ENCODE measurements around the gene PNMT. TPM values are rescaled to one million over a fixed set of nuclear protein-coding genes. Genes with fewer than 3 reads are reported as not detected.

The PNMT gene
- total and polyA plus RNA-seq, 2 experiments from 2014 or later = 1.9 to 2.5 TPM

GRCh38 chr17:39658760-39659159 lies 9.5 kb upstream of the PNMT start:
- Mint-ChIP-seq H3K4me1 (peaks cover 41% of the 10 kb centered on the region), H3K36me3 (ENCODE audit: low read depth) (peaks cover 24% of the 10 kb centered on the region), H3K9me3 (no peaks in the 10 kb centered on the region; the same call in 2 of the 3 replicates), H3K27ac (no peak overlapping the region), H3K27me3 (ENCODE audit: insufficient read depth, low read depth, poor library complexity) (peaks cover 8% of the 10 kb centered on the region), H3K4me3 (no peak overlapping the region)
- H3K79me2 ChIP-seq (replicated peaks; ENCODE audit: insufficient read depth) = no peaks in the 10 kb centered on the region
- no peak overlapping the region for H3K27ac ChIP-seq (ENCODE audit: low read depth)
- no peaks in the 10 kb centered on the region for H3K27me3 ChIP-seq (ENCODE audit: insufficient read depth)
- no peak overlapping the region for H3K4me3 ChIP-seq
- TF ChIP-seq ZNF462 (CRISPR knock-in tag; IDR thresholded peaks at IDR 0.05) = no peak
- H3K4me2 ChIP-seq = no peak overlapping the region
- H3K9me2 ChIP-seq (ENCODE audit: insufficient read depth) = no peaks in the 10 kb centered on the region
- peaks cover 4% of the 10 kb centered on the region; the same call in 1 of the 2 replicates for H3F3A ChIP-seq (replicated peaks; ENCODE audit: low read depth)
- H3K4me1 ChIP-seq (ENCODE audit: insufficient read depth) = peaks cover 8% of the 10 kb centered on the region
- ATAC-seq (no peak), DNase-seq (ENCODE audit: low spot score) (no peak)
- H2AFZ ChIP-seq = no peak overlapping the region
- peaks cover 7% of the 10 kb centered on the region; the same call in 1 of the 2 replicates for H4K20me1 ChIP-seq (replicated peaks; ENCODE audit: insufficient read depth)
- H3K36me3 ChIP-seq (ENCODE audit: insufficient read depth) = no peaks in the 10 kb centered on the region

- TF ChIP-seq STAT1 (IDR thresholded peaks at IDR 0.05; ENCODE audit: unreplicated experiment) = no peak
- Mint-ChIP-seq H3K9me3 (no peaks in the 10 kb centered on the region; the same call in 2 of the 3 replicates), H3K27me3 (ENCODE audit: insufficient read depth, low read depth, poor library complexity) (peaks cover 8% of the 10 kb centered on the region), H3K36me3 (ENCODE audit: low read depth) (peaks cover 24% of the 10 kb centered on the region), H3K27ac (no peak overlapping the region), H3K4me1 (peaks cover 43% of the 10 kb centered on the region), H3K4me3 (no peak overlapping the region)
- Histone ChIP-seq H3K27ac (ENCODE audit: low read depth) (no peak overlapping the region), H3K36me3 (ENCODE audit: insufficient read depth) (no peaks in the 10 kb centered on the region), H2AFZ (no peak overlapping the region), H3K79me2 (replicated peaks; ENCODE audit: insufficient read depth) (no peaks in the 10 kb centered on the region), H3F3A (replicated peaks; ENCODE audit: low read depth) (peaks cover 5% of the 10 kb centered on the region), H3K27me3 (ENCODE audit: insufficient read depth) (no peaks in the 10 kb centered on the region), H4K20me1 (replicated peaks; ENCODE audit: insufficient read depth) (peaks cover 4% of the 10 kb centered on the region; the same call in 1 of the 2 replicates), H3K4me3 (no peak overlapping the region), H3K4me1 (ENCODE audit: insufficient read depth) (peaks cover 14% of the 10 kb centered on the region), H3K9me2 (ENCODE audit: insufficient read depth) (no peaks in the 10 kb centered on the region), H3K4me2 (no peak overlapping the region)
- ATAC-seq (no peak), DNase-seq (ENCODE audit: low spot score) (no peak)
Observed at GRCh38 chr17:39659279-39660010, 8.8 kb upstream of the PNMT start.
